ENCODE measurements around the gene HIVEP1.

DNA sequence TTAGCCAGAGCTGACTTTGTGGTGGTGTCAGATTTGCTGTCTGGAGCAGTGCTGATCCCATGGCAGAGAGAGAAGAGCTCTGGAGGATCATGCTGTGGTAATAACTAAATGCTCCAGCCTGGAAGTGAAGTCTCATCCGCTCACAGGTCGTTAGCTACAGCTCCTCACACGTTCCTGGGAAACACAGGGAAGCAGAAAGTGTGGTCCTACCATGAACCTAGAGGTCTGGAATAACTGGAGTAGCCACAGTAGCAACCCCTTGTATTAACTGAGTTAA, 2.7 kb downstream of the HIVEP1 start:
- TF ChIP-seq, protein P1, sequence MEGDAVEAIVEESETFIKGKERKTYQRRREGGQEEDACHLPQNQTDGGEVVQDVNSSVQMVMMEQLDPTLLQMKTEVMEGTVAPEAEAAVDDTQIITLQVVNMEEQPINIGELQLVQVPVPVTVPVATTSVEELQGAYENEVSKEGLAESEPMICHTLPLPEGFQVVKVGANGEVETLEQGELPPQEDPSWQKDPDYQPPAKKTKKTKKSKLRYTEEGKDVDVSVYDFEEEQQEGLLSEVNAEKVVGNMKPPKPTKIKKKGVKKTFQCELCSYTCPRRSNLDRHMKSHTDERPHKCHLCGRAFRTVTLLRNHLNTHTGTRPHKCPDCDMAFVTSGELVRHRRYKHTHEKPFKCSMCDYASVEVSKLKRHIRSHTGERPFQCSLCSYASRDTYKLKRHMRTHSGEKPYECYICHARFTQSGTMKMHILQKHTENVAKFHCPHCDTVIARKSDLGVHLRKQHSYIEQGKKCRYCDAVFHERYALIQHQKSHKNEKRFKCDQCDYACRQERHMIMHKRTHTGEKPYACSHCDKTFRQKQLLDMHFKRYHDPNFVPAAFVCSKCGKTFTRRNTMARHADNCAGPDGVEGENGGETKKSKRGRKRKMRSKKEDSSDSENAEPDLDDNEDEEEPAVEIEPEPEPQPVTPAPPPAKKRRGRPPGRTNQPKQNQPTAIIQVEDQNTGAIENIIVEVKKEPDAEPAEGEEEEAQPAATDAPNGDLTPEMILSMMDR (IDR thresholded peaks at IDR 0.05) = no peak
- no peak for TF ChIP-seq POLR2A (IDR thresholded peaks at IDR 0.05)

Data from body of pancreas (tissue), 4 donors.